ENCODE results near the gene LEP.

- TF ChIP-seq CTCF (IDR thresholded peaks at IDR 0.05) = no peak
- TF ChIP-seq POLR2A (IDR thresholded peaks at IDR 0.05) = no peak
Measured at GRCh38 chr7:128260069-128260795, 19.2 kb downstream of the LEP start.

Data from esophagus squamous epithelium (tissue), 4 donors.